Liver (tissue), 3 donors: ENCODE results near the gene WSCD2.

ENCODE experiments used
- EGR1 ChIP-seq, 2 donors: IDR thresholded peaks; 2 replicates each; pipeline ENCODE4 v1.6.1; 2016 to 2018; ENCODE audit warnings: antibody characterized with exemption in 2 of 2, low read depth in 2 of 2
- FOXA1 ChIP-seq: IDR thresholded peaks from 2 replicates; pipeline ENCODE4 v1.6.1; 2016; ENCODE audit warnings: antibody characterized with exemption
- GABPA ChIP-seq, 2 donors: IDR thresholded peaks in 1 of 2; conservative IDR thresholded peaks in 1 of 2; 2 replicates each; pipeline ENCODE4 v1.6.1; 2016; ENCODE audit warnings: antibody characterized with exemption in 2 of 2, mild to moderate bottlenecking in 1 of 2, moderate library complexity in 1 of 2
- HNF4G ChIP-seq: IDR thresholded peaks from 2 replicates; pipeline ENCODE4 v1.6.1; 2016; ENCODE audit warnings: antibody characterized with exemption
- JUND ChIP-seq, 2 donors: IDR thresholded peaks; 2 replicates each; pipeline ENCODE4 v1.6.1; 2016; ENCODE audit warnings: antibody characterized with exemption in 2 of 2
- RAD21 ChIP-seq, 2 donors: IDR thresholded peaks; 2 replicates each; pipeline ENCODE4 v1.6.1; 2016; ENCODE audit warnings: antibody characterized with exemption in 2 of 2, mild to moderate bottlenecking in 2 of 2
- RXRA ChIP-seq, 2 donors: IDR thresholded peaks; 2 replicates each; pipeline ENCODE4 v1.6.1; 2017 to 2018; ENCODE audit warnings: antibody characterized with exemption in 2 of 2, mild to moderate bottlenecking in 1 of 2
- SP1 ChIP-seq: IDR thresholded peaks from 2 replicates; pipeline ENCODE4 v1.6.1; 2018; ENCODE audit warnings: antibody characterized with exemption, mild to moderate bottlenecking
- YY1 ChIP-seq: IDR thresholded peaks from 2 replicates; pipeline ENCODE4 v1.6.1; 2016; ENCODE audit warnings: antibody characterized with exemption, mild to moderate bottlenecking
- TF ChIP-seq, protein P1 (sequence below): fragments of 150-350 bp; IDR thresholded peaks from 2 replicates; pipeline ENCODE4 v1.5.1; 2017; ENCODE audit warnings: improper control_type of control experiment, low read depth, low read length; ENCODE audit not compliant: missing input control
- TF ChIP-seq, protein P2 (sequence below): IDR thresholded peaks from 2 replicates; pipeline ENCODE4 v1.6.1; 2016; ENCODE audit warnings: antibody characterized with exemption, mild to moderate bottlenecking
- TF ChIP-seq, protein P3 (sequence below): IDR thresholded peaks from 2 replicates; pipeline ENCODE4 v1.6.1; 2016; ENCODE audit warnings: antibody characterized with exemption
- TF ChIP-seq, protein P4 (sequence below): IDR thresholded peaks from 2 replicates; pipeline ENCODE4 v1.6.1; 2016; ENCODE audit warnings: antibody characterized with exemption
- donor health status: healthy.
- donor health status: healthy.

DNA sequence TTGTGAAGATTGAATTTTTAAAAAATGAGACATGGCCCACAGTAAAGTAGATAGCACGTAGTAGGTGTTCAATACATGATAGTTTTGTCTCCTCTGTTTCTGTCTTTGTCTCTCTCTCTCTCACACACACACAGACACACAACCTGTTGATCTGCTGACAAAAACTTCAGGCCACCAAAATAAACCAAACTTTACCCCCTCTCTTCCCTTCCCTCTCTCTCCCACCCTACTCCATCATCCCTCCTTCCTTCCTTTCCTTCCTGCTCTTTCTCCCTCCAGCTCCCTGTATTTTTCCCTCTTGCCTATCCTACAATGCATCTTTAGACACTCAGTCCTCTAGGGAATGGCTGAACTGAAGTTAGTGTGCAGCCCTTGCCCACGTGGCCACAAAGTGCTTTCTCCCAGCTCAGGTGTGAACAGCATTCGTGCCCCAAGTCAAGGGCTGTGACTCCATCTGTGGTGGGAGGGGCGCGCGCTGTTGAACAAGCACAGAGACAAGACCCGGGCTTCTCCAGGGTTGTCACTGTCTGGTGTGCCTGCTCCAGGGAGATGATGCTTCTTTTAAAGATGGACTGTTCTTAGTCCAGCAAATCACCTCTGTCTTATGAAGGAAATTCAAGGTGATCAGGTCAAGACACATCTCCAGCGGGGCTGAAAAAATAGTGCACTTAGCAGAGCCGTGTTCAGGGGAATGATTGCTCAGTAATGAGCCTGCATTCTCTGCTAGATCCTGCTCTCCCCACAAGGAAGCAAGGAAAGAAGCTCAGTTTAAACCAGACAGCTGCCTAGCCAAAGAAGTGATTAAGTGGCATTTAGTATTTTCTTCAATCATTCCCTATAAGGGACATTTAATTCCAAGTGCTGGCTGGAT is 75.3 kb downstream of the WSCD2 start:
- TF ChIP-seq RXRA (IDR thresholded peaks at IDR 0.05) = no peak
- TF ChIP-seq JUND (IDR thresholded peaks at IDR 0.05) = no peak
- TF ChIP-seq, protein P1, sequence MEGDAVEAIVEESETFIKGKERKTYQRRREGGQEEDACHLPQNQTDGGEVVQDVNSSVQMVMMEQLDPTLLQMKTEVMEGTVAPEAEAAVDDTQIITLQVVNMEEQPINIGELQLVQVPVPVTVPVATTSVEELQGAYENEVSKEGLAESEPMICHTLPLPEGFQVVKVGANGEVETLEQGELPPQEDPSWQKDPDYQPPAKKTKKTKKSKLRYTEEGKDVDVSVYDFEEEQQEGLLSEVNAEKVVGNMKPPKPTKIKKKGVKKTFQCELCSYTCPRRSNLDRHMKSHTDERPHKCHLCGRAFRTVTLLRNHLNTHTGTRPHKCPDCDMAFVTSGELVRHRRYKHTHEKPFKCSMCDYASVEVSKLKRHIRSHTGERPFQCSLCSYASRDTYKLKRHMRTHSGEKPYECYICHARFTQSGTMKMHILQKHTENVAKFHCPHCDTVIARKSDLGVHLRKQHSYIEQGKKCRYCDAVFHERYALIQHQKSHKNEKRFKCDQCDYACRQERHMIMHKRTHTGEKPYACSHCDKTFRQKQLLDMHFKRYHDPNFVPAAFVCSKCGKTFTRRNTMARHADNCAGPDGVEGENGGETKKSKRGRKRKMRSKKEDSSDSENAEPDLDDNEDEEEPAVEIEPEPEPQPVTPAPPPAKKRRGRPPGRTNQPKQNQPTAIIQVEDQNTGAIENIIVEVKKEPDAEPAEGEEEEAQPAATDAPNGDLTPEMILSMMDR = no peak
- no peak for TF ChIP-seq YY1
- no peak for TF ChIP-seq SP1
- no peak for TF ChIP-seq FOXA1
- TF ChIP-seq HNF4G = no peak
- TF ChIP-seq, protein P2, sequence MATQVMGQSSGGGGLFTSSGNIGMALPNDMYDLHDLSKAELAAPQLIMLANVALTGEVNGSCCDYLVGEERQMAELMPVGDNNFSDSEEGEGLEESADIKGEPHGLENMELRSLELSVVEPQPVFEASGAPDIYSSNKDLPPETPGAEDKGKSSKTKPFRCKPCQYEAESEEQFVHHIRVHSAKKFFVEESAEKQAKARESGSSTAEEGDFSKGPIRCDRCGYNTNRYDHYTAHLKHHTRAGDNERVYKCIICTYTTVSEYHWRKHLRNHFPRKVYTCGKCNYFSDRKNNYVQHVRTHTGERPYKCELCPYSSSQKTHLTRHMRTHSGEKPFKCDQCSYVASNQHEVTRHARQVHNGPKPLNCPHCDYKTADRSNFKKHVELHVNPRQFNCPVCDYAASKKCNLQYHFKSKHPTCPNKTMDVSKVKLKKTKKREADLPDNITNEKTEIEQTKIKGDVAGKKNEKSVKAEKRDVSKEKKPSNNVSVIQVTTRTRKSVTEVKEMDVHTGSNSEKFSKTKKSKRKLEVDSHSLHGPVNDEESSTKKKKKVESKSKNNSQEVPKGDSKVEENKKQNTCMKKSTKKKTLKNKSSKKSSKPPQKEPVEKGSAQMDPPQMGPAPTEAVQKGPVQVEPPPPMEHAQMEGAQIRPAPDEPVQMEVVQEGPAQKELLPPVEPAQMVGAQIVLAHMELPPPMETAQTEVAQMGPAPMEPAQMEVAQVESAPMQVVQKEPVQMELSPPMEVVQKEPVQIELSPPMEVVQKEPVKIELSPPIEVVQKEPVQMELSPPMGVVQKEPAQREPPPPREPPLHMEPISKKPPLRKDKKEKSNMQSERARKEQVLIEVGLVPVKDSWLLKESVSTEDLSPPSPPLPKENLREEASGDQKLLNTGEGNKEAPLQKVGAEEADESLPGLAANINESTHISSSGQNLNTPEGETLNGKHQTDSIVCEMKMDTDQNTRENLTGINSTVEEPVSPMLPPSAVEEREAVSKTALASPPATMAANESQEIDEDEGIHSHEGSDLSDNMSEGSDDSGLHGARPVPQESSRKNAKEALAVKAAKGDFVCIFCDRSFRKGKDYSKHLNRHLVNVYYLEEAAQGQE = no peak
- TF ChIP-seq, protein P3, sequence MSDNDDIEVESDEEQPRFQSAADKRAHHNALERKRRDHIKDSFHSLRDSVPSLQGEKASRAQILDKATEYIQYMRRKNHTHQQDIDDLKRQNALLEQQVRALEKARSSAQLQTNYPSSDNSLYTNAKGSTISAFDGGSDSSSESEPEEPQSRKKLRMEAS = no peak
- TF ChIP-seq, protein P4, sequence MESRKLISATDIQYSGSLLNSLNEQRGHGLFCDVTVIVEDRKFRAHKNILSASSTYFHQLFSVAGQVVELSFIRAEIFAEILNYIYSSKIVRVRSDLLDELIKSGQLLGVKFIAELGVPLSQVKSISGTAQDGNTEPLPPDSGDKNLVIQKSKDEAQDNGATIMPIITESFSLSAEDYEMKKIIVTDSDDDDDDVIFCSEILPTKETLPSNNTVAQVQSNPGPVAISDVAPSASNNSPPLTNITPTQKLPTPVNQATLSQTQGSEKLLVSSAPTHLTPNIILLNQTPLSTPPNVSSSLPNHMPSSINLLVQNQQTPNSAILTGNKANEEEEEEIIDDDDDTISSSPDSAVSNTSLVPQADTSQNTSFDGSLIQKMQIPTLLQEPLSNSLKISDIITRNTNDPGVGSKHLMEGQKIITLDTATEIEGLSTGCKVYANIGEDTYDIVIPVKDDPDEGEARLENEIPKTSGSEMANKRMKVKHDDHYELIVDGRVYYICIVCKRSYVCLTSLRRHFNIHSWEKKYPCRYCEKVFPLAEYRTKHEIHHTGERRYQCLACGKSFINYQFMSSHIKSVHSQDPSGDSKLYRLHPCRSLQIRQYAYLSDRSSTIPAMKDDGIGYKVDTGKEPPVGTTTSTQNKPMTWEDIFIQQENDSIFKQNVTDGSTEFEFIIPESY = no peak
- TF ChIP-seq EGR1 (IDR thresholded peaks at IDR 0.05; ENCODE audit: low read depth in 2 of 2) = no peak
- no peak for TF ChIP-seq GABPA (IDR thresholded peaks at IDR 0.05 in 1 of 2, conservative IDR thresholded peaks at IDR 0.05 in 1 of 2)
- TF ChIP-seq RAD21 (IDR thresholded peaks at IDR 0.05) = no peak
